H1 (cell line): ENCODE data around the gene DCTPP1. TPM values are rescaled to one million over a fixed set of nuclear protein-coding genes. Genes with fewer than 3 reads are reported as not detected.

Experiments
- CHD2 ChIP-seq: IDR thresholded peaks from 2 replicates; pipeline ENCODE4 v1.6.1; 2012; ENCODE audit warnings: low read length, improper control_type of control experiment
- polyA plus RNA-seq, 7 experiments: library from polyadenylated mRNA; depleted of rRNA in 3 of 7; stranded (reverse) in 5 of 7; unstranded in 2 of 7; fragments of >200 nt in 5 of 7; fragments of 200-250 nt in 2 of 7; gene quantifications; 1 replicate in 5 of 7; 2 replicates in 1 of 7; 4 replicates in 1 of 7; pipeline versions ENCODE4 v1.2.1 to v1.2.3, GENCODE V29; 2011 to 2013; ENCODE audit warnings: missing spikeins in 2 of 7, mixed read lengths in 2 of 7
- total RNA-seq: library from RNA; stranded (reverse); fragmentation: NEBNext Ultra II Directional; extraction: Animal tissue kit (Norgen Biotek cat#: 25700); gene quantifications from 2 replicates; pipeline ENCODE4 v1.2.1, GENCODE V29; 2021

The DCTPP1 gene
- total and polyA plus RNA-seq, 2 of the 8 experiments (the other 6 are each of a cell fraction or from before 2014, with no cell fraction given), result 94.5 to 103 TPM

DNA sequence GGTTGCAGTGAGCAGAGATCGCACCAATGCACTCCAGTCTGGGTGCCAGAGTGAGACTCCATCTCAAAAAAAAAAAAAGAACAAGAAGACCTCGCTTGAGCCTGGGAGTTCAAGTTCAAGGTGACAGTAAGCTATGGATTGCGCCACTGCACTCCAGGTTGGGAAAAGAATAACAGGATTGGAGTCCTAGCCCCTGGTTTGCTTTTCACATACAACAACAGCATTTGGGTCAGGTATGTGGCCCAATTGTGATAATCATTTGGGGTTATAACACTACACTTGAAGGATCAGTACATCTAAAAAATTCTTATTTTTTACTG lies 19.2 kb upstream of the DCTPP1 start (continued):
- no peak for TF ChIP-seq CHD2
